ENCODE measurements around the gene C1QTNF12.

- no peak for TF ChIP-seq POLR2AphosphoS5 (IDR thresholded peaks at IDR 0.05)
- TF ChIP-seq CTCF (IDR thresholded peaks at IDR 0.05): no peak
- TF ChIP-seq EP300 (IDR thresholded peaks at IDR 0.05): no peak
Observed at GRCh38 chr1:1235016-1235744, 11.3 kb downstream of the C1QTNF12 start.

Data from suprapubic skin (tissue), 4 donors.